ENCODE data around the gene NEDD4L. TPM values are rescaled to one million over a fixed set of nuclear protein-coding genes. Genes with fewer than 3 reads are reported as not detected.
"Not testable (repeated sequence)": the region's sequence is repeated elsewhere in the genome, so short reads cannot be mapped to it uniquely, and the experiment has no call there.

NEDD4L gene
- total RNA-seq, 1 donor from 2014 or later = 60.2 TPM

- no peak for DNase-seq (ENCODE audit: low spot score)
Observed at GRCh38 chr18:58152891-58153290, 108.9 kb downstream of the NEDD4L start.

DNA sequence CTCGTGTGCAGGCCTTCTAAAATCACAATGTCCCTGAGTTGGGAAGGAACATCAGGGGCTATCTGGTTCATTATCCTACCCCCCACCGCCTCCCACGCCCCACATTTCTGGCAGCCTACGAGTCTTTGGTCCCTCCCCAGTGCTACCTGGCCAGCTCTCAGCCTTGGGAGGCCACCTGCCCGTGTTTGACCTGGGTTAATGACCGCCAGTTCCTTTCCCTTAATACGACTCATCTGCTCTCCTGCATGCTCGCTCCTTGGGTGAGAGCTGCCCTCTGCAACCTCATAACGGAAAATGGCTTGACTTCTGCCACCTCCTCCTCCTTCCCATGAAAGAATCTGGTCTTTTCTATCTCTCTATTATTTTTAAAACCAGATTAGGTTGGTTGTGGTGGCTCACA, 112.5 kb downstream of the NEDD4L start:
- no peak for DNase-seq (ENCODE audit: low spot score)

GRCh38 chr18:58157237-58157636, 113.2 kb downstream of the NEDD4L start:
- no peak for DNase-seq (ENCODE audit: low spot score)

DNA sequence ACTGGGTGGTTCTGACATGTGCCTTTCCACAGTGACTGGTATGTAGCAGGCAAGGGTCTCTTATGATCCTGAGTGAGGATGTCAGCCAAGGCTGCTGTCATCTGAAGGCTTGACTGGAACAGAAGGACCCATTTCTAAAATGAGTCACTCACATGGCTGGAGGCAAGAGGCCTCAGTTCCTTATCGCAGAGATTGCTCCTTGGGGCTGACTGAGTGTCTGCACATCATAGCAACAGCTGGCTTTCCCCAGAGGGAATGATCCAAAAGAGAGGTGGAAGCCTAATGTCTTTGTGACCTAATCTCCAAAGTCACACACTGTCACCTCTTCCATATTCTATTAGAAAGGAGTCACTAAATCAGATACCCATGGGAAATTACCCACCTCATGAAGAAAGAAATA, 114.0 kb downstream of the NEDD4L start:
- DNase-seq (ENCODE audit: low spot score) = no peak

DNA sequence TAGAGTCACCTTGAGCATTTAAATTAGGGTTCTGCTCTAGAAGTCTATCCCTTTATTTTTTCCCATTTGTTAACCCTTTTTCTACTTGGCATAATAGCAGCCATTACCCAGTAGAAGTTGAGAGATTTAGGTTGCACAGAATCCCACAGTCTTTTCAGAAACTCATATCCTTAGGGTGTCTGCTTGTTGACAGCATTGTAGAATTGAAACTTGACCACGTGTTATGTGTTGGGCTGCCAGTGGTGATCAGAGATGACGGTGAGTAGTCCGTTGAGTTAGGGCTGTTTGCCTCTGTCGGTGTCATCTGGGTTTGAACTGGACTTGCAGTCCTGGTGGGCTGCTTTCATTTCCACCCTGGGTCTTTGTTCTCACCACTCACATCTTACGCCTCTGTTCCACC, 114.4 kb downstream of the NEDD4L start:
- no peak for DNase-seq (ENCODE audit: low spot score)

DNA sequence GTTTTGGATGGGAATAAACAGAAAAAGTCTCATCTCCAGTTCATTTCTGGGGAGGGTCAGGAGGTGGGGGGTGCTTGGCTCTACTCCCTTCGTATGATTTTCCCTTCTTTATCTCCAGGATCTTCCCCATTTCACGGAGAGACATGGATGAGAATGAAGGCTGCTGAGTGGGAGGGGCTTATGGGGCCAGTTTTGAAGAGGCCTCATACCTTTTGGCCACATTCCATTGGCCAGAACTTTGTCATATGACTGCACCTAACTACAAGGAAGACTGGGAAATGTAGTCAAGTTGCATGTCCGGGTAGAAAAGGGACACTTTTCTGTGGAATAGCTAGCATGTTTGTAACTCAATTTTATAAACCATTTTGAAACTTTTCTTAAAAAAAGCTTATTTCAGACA, 117.6 kb downstream of the NEDD4L start:
- no peak for DNase-seq (ENCODE audit: low spot score)

- DNase-seq (ENCODE audit: low spot score) = no peak
Observed at GRCh38 chr18:58162127-58162526, 118.1 kb downstream of the NEDD4L start.

GRCh38 chr18:58163004-58163590, 119.1 kb downstream of the NEDD4L start:
- no peak for DNase-seq (ENCODE audit: low spot score)

- no peak for DNase-seq (ENCODE audit: low spot score)
Observed at GRCh38 chr18:58166278-58166844, 122.3 kb downstream of the NEDD4L start.

- DNase-seq (ENCODE audit: low spot score) = no peak
Observed at GRCh38 chr18:58167073-58167472, 123.0 kb downstream of the NEDD4L start.

- DNase-seq (ENCODE audit: low spot score) = no peak
Observed at GRCh38 chr18:58168221-58168620, 124.2 kb downstream of the NEDD4L start.

DNA sequence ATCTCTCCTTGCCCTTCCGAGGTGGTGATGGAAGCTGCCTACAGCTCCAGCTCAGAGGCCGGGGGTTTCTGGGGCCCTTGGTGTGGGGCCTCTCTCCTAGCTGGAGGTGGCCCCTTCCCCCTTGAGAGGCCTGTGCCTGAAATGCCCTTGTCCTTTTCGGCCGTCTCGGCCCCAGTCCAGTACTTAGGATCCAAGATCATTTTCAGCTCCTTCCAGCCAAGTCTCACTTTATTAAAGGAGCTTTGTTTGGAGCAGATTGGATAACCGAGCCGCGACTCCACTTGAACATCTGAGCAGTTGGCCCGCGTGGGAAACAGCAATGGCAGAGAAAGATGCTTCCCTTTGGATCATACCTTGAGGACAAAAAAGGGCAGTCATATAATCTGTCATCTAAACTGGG, 125.0 kb downstream of the NEDD4L start:
- no peak for DNase-seq (ENCODE audit: low spot score)

DNA sequence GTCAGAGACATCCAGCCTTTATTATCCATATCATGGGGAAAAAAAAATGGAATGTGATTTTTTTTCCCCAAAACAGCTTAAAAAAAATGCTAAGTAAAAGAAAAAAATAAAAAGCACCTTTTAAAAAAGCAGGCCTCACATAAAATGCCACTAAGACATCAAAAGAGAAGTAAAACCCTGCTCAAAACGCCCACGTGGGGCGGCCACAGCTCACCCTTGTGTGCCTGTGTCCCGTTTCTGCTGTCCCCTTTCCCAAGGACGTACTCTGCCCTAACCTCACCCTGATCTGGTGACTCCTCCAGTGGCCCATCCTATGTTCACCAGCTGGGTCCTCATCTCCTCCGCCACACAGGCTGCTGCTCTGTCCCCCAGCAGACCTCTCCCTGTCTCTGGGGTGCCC, 125.4 kb downstream of the NEDD4L start:
- no peak for DNase-seq (ENCODE audit: low spot score)

- not testable (repeated sequence) for DNase-seq (ENCODE audit: low spot score)
Observed at GRCh38 chr18:58170036-58170435, 126.0 kb downstream of the NEDD4L start.

- no peak for DNase-seq (ENCODE audit: low spot score)
Observed at GRCh38 chr18:58172031-58172430, 128.0 kb downstream of the NEDD4L start.

DNA sequence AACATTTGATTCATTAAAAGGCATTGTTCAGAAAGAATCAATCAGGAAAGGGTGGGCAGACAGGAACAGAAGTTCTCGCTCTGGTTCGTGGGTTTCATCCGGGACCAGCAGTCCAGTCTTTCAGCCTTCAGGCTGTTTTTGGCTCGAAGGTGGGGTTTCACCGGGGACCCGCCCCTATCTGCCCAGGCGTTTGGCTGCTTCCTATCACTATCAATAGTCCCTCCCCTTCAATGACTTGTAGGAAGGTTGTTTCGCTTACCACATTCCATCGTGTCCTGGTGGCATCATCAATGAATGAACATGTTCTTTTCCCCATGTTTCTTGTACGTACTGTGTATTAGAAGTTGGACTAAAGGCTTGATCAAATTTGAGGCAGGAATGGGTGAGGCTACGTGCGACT, 130.3 kb downstream of the NEDD4L start:
- DNase-seq (ENCODE audit: low spot score) = no peak

- no peak for DNase-seq (ENCODE audit: low spot score)
Observed at GRCh38 chr18:58175122-58175785, 131.2 kb downstream of the NEDD4L start.

- no peak for DNase-seq (ENCODE audit: low spot score)
Observed at GRCh38 chr18:58175786-58176176, 131.8 kb downstream of the NEDD4L start.

DNA sequence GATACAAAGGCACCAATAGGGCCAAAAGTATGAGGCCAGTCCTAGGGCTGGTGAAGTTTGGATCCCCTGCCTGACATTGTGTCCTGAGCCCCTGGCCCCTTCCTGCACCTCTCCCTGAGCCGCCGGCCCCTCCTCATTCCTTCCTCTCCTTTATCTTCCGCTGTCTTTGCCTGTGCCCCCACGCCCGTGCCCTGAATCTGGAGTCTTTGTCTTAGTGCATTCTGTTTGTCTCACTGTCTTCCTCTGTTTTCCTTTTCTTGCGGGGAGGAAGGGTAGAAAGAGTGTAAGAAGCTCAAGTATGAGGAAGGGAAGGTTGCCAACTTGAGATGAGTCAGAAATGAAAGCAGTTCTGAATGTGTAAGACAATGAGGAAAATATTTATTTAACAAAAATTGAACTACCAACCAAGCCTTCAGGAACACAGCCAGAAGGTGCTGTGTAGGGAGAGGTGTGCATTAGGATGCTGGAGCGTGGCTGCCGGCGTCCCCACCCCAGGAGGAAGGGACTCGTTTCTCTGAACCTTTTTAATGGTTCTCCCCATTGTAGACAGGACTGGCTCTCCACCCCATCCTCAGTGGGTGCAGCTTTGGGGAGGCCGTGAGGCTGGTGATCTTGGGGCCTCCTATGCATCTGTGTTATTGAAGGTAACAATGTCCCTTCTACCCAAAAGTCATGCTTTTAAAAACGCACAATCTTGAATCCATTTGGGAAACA, 133.1 kb downstream of the NEDD4L start:
- peak; percentile 84 for DNase-seq (ENCODE audit: low spot score)

DNA sequence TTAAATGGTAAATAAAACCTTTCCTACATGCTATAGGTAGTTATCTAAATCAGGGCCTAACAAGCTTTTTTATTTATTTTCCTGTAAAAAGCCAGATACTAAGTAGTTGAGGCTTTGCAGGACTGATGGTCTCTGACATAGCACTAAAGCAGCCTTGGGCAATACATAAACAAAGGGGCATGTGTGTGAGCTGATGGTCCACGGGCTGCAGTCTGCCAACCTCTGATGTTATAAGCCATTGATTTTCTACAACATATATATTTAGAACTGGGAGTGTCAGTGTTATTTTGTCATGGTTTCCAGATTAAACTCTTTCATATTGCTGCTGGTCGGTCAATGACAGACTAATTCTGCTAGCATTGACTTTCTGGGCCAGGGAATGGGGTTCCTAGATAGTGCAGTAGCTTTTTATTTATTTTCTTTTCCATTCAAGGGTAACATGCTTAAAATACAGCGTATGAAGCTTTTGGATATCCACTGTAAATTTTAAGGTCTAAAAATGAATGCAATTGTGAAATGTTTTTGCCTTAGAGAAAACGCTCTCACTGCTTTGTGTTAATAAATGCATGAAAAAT, 134.0 kb downstream of the NEDD4L start:
- no peak for DNase-seq (ENCODE audit: low spot score)

DNA sequence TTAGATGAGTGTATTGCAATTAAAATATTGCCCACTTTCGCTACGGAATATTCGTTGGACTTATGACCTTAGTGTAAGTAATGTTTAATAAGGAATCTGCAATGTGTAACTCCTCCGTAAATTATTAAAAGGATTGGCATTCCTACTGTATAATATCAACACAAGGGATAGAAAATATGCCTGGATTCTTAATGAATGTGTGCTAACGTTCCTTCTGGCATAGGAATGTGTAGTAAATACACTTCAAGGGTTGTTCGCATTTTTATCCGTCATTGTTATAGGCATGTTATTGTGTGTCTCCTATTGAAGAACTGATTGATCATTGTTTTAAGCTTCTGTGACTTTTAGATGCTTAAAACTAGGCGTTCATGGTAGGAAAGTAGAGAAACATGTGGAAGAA, 134.5 kb downstream of the NEDD4L start:
- DNase-seq (ENCODE audit: low spot score) = no peak

- DNase-seq (ENCODE audit: low spot score) = no peak
Observed at GRCh38 chr18:58180172-58180571, 136.1 kb downstream of the NEDD4L start.

Data from umbilical cord (tissue), 2 donors.